ENCODE results near the gene GPD1L.
"Not testable (repeated sequence)": the region's sequence is repeated elsewhere in the genome, so short reads cannot be mapped to it uniquely, and the experiment has no call there.

Gene GPD1L

GRCh38 chr3:32186097-32186496 lies 79.7 kb downstream of the GPD1L start:
- DNase-seq, result no peak

DNA sequence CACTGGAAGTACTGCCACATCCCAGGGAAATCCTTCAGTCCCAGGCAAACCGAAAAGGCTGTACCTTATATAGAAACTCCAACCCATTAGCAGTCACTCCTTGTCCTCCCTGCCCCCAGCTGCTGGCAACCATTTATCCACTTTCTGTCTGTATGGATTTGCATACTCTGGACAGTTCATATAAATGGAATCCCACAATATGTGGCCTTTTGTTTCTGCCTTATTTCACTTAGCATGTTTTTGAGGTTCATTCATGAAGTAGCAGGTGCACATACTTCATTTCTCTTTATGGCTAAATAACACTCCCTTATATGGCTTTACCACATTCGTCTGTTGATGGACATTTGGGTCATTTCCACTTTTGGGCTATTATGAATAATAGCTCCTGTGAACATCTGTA lies 80.5 kb downstream of the GPD1L start:
- DNase-seq, result no peak

GRCh38 chr3:32189693-32190092 lies 83.3 kb downstream of the GPD1L start:
- DNase-seq, result no peak

DNA sequence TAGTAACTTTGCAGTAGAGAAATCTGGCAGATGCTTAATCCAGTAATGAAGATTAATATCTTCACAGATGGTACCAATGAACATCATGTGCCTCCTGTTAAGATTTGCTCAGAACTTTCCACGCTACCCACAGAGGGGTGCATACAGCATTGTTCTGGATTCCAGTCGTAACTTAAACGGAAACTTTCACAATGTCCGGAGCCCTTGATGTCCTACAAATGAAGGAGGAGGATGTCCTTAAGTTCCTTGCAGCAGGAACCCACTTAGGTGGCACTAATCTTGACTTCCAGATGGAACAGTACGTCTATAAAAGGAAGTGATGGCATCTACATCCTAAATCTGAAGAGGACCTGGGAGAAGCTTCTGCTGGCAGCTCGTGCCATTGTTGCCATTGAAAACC lies 84.1 kb downstream of the GPD1L start:
- not testable (repeated sequence) for DNase-seq

DNA sequence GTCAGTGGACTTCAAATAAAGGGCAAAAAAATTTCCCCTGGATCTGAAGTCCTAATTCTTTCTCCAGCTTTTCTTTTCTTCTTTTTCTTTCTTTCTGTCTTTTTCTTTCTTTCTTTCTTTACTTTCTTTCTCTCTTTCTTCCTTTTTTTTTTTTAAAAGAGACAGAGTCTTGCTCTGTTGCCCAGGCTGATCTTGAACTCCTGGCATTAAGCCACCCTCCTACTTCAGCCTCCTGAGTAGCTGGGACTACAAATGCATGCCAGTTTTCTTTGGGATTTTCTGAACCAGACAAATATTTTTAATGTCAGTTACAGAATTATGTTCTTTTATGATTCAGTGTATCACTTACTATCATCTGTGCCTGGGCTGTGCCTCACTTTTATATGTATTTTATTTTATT lies 86.7 kb downstream of the GPD1L start:
- DNase-seq, result no peak

- DNase-seq, result no peak
Observed at GRCh38 chr3:32194653-32195052, 88.2 kb downstream of the GPD1L start.

DNA sequence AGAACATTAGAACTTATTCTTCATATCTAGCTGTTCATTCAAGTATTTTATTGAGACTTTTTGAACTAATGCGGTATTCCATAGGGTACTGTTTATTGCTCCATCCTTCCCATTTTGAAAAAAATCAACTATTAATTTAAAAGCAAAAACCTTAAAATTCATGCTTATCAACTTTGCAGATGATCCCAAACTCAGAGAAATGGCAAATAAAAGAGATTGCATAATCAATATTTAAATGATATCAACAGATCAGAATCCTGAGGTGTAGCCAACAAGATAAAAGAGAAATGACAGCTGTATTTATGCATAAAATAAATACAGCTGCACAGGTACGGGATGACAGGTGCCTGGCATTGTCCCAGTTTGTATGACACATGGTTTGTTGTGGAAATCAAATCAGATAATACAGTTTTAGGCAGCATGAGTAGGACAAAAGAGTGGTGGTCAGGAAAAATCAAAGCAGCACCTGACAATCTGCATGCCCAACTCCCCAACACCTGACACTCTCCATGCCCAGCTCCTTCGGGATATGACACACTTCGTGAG lies 89.6 kb downstream of the GPD1L start:
- DNase-seq, result no peak

- DNase-seq, result no peak
Observed at GRCh38 chr3:32197991-32198390, 91.6 kb downstream of the GPD1L start.

DNA sequence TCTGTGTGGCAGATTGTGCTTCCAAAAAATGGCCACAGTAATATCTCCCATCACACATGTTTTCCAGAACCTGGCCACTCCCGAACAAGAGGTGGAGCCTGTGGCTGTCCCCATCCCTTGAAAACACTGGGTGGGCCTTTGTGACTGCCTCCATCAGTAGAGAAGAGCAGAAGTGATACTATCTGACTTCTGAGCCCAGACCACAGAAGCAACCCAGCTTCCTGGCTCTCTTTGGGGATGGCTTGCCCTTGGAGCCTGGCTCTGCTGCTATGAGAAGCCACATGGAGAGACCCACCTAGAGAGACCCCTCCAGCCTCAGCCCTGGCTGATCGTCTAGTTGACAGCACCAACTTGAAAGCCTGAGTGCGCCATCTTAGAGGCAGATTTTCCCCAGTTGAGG lies 92.3 kb downstream of the GPD1L start:
- no peak for DNase-seq

- DNase-seq, result no peak
Observed at GRCh38 chr3:32200490-32200889, 94.1 kb downstream of the GPD1L start.

GRCh38 chr3:32200992-32201758 lies 94.8 kb downstream of the GPD1L start:
- DNase-seq, result no peak

DNA sequence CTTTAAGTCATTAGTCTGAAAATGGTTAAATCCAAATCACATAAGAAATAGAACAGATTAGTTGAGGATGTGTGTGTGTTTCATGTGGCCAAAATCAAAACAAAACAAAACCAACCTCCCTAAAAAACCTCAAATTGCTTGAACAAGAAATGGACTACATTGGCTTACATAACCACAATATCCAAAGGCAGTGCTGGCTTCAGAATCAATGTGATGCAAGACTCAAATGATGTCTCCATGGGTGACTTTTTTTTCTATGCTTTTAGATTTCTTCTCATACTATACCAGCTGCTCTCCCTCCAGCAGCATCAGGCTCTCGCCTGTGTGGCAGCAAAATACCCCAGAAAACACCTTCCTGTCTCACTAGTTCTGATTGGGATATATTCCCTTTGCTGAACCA lies 96.1 kb downstream of the GPD1L start:
- DNase-seq, result no peak

DNA sequence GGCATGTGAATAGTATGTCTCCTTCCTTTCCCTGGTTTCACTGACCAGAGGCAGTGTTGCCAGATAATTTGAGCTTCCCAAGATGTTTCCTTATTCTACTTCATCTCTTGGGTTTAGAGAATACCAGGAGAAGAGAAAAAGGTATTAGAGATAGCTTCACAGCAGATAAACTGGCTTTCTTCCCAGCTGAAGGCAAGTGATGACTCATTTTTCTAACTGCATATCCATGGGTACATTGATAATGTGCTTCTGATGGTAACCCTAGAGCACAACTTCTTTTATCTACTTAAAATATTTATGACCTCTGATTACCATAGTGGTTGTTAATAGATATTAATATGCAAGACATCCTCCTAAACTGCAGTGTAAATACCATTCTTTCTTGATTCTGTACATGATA lies 97.4 kb downstream of the GPD1L start:
- DNase-seq, result no peak

DNA sequence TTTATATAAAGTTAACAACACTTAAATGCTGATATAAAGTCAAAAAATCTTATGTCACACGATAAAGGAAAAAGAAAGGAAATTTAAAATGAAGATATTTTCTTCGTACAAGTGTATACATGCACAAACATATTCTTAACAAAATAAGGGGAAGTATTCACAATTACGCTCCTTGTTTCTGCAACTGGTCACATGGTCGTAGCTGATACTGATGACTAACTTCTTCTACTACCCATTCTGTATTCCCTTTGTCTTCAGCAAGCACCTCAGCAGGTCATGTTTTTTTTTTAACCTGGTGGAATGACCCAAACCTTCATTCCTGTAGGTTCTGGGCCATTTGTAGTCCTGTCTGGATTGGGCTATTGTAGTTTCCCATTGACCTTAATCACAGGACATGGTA lies 102.0 kb downstream of the GPD1L start:
- DNase-seq, result no peak

GRCh38 chr3:32215185-32215584 lies 108.8 kb downstream of the GPD1L start:
- DNase-seq, result no peak

- DNase-seq, result no peak
Observed at GRCh38 chr3:32216172-32216783, 109.9 kb downstream of the GPD1L start.

GRCh38 chr3:32217339-32217738 lies 110.9 kb downstream of the GPD1L start:
- DNase-seq, result no peak

All from NCI-H1436 treated with DMSO at 0.1 percent for 48 hours (cell line).